Vagina (tissue), 2 donors: Measurements from ENCODE around the gene KDM4B.

Experiments used
- CTCF ChIP-seq, 3 experiments: fragments of 450-650 bp in 2 of 3; fragments of 200-600 bp in 1 of 3; sonication (generic) in 1 of 3; IDR thresholded peaks; one replicate each; pipeline ENCODE4 v1.5.1; 2017 to 2019; ENCODE audit warnings: antibody characterized with exemption in 3 of 3, mild to moderate bottlenecking in 2 of 3, moderate library complexity in 2 of 3
- POLR2AphosphoS5 ChIP-seq, 2 donors: sonication (generic); formaldehyde crosslinking; IDR thresholded peaks; one replicate each; pipeline ENCODE4 v1.9.0; 2017; ENCODE audit warnings: antibody characterized with exemption in 2 of 2, mild to moderate bottlenecking in 2 of 2, low read depth in 1 of 2; ENCODE audit not compliant: insufficient read depth in 1 of 2

DNA sequence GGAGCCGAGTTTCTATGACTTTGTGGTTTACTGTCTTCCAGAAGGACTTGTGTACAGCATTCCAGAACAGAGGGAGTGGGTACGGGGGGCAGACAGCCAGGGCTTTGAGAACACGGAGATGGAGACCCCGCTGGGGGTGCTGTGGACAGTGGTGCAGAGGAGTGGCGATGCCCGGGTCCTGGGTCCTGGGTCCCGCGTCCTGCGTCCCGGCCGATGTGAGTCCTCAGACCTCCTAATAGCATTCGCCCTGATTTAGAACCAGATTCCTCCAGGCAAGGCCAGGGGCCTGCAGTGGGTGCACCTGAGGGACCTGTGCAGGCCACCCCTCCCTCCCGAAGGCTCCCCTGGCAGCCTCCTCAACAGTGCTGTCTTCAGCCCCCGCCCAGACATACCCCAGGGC, 97.9 kb downstream of the KDM4B start:
- TF ChIP-seq CTCF (IDR thresholded peaks at IDR 0.05), result no peak
- TF ChIP-seq POLR2AphosphoS5 (IDR thresholded peaks at IDR 0.05; ENCODE audit: insufficient read depth in 1 of 2, low read depth in 1 of 2), result no peak
